Skin of body (tissue), 2 donors: ENCODE measurements around the gene MYOCD. TPM values are rescaled to one million over a fixed set of nuclear protein-coding genes. Genes with fewer than 3 reads are reported as not detected.
"Not testable (repeated sequence)": the region's sequence is repeated elsewhere in the genome, so short reads cannot be mapped to it uniquely, and the experiment has no call there.

Experiments
- DNase-seq: peaks from one replicate; lab custom pipeline; 2025; lab: John Stamatoyannopoulos, UW
- total RNA-seq: library from RNA; depleted of rRNA; stranded (reverse); fragments of >200 nt; gene quantifications from one replicate; pipeline ENCODE4 v1.2.3, GENCODE V29; 2014

MYOCD gene
- 1.9 TPM for total RNA-seq

DNA sequence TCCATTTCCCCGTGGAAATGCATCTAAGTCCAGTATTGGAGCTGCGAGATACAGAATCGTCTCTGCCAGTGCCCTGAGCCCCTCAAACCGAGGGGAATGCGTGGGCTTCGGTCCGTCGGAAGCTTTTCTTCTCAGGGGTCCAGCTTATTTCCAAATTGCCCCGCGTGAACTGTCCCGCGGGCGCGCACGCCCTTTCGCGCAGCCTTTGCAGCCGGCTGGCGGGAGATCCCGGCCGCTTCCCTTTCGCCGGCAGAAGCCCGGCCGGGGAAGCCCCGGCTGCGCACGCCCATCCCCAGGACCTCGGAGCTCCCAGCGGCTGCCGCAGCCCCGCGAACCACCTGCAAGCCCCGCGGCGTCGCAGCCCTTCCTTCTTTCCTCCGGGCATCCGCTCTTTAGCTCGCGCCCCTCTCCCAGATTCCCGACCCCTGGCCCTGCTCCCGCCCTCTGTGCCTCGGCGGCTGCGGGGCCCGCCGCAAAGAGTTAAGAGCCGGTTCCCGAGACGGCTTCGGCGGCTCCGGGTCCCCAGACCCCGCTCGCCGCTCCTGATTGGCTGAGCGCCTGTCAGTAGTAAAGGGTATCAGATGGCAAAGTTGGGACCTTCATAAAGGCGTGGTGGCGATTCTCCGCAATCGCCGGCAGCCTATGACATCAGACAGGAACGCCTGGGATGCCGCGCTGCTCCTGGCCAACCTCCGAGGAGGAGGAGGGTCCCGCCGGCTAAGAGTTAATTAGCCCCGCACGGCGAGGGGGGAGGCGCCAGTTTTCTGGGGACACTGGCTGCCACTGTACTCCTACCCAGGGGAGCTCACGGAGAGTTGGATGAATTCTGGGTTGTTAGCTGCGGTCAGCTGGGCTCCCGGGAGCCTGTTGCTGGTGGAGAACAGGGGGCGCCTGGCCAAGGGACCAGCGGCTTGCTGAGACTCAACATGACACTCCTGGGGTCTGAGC is at the start of gene MYOCD:
Gene MYOCD (plus strand): TSS at position 628 of the 948 bp plus-strand sequence. CDS start 299 bp downstream, at position 927.
- no peak for DNase-seq

DNA sequence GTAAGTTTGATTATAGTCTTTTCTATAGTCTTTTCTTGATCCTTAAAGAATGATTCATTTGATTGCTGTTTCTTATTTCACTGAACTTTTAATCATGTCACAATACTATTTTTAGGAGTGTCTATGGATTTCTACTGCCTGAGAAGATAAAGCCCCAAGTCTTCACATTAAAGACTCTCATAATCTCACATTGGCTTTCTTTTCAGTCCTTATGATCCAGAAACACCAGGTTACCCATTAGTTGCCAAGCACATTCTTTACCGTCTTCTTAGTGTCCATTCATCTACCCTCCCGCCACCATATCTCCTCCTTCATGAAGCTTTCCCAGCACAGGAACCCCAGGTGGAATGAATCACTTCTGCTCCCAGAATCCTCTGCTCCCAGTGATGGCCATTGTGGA is 49.5 kb upstream of the MYOCD start:
- DNase-seq, result no peak

DNA sequence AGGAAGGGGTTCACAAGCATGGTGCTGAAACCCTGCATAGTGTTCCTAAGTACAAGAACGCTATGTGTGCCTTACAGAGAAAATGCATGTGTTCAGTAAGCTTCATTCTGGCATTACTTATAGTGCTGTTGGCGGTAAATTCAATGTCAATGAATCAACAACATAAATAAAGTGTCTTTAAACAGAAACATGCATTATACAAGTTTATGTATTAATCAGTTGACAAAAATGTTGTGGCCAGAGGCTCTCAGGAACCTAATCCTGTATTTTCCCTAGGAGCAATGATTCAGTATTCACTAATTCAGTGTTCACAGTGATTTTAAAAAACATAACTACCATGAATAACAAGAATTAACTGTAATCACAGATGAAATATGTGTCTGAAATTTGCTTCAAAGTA is 47.1 kb upstream of the MYOCD start:
- no peak for DNase-seq

- DNase-seq, result no peak
Observed at GRCh38 chr17:12619459-12620199, 46.1 kb upstream of the MYOCD start.

GRCh38 chr17:12620200-12620720 is 45.4 kb upstream of the MYOCD start:
- DNase-seq, result no peak

GRCh38 chr17:12622726-12623125 is 43.0 kb upstream of the MYOCD start:
- no peak for DNase-seq

GRCh38 chr17:12623220-12623848 is 42.4 kb upstream of the MYOCD start:
- no peak for DNase-seq

- no peak for DNase-seq
Observed at GRCh38 chr17:12624211-12624610, 41.5 kb upstream of the MYOCD start.

DNA sequence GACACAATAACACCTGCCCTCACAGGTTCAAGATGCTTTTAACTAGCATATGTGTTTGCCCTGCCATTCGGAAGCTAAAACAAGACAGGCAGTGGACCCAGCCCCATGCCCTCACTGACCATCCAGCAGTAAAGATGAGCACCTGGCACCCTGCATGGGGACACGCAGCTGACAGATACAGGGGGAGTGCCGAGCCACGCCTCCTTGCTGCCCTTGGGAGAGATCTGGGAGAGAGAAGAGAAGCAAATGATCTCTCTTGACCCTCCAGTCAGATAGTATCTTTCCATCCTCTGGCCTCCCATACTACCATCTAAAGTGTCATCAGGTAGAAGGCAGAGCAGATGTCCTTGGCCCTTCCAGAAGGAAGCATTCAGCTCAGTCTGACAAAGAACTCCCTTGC is 40.6 kb upstream of the MYOCD start:
- no peak for DNase-seq

GRCh38 chr17:12627177-12627629 is 38.5 kb upstream of the MYOCD start:
- DNase-seq, result no peak

DNA sequence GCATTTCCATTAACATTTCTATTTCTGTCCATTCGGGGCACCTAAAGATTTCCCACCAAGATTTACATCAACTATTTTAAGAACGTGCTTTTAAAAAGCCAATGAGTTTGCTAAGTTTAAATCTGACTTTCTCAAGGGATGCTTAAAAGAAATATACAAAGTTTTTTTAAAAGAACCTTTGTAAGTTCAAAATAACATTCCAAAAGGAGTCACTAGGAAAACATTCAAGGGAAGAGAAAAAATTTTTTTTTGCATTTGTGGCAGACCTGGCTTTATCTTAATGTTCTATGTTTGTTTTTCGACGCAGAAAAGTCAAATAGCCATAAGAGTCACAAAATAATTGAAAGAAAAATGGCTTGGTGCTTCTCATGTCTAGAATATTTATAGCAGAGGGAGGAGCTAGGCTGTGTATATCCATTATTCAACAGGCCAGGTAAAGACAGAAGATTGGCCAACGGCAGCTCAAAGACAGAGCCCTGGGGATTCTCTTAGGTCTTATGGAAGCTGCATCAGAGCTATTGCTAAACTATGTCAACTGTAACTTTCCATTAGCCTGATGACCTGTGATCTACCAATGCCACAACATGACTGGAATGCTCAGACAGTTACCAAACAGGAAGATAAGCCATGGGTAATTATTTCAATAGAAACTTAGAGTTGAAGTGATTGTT is 37.8 kb upstream of the MYOCD start:
- no peak for DNase-seq

- no peak for DNase-seq
Observed at GRCh38 chr17:12631076-12631475, 34.6 kb upstream of the MYOCD start.

DNA sequence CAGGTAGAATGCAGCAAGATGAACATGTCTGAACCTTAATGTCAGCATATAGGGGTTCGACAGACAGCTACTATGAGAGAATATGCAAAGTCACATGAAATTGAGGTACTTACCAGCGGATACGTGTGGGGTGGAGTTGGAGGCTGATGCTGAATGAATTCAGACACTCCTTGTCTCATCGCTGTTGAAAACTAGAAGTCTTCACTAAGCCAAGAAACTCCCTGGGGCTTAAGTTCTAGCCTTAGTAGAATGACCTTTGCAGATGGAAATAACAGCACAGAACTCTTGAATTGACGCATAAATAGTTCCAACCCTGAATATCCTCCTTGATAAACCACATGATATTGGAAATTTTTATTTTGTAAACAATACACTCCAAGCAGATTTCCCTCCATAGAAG is 32.9 kb upstream of the MYOCD start:
- DNase-seq, result no peak

- no peak for DNase-seq
Observed at GRCh38 chr17:12634789-12635414, 30.8 kb upstream of the MYOCD start.

GRCh38 chr17:12635996-12636395 is 29.7 kb upstream of the MYOCD start:
- DNase-seq, result not testable (repeated sequence)

DNA sequence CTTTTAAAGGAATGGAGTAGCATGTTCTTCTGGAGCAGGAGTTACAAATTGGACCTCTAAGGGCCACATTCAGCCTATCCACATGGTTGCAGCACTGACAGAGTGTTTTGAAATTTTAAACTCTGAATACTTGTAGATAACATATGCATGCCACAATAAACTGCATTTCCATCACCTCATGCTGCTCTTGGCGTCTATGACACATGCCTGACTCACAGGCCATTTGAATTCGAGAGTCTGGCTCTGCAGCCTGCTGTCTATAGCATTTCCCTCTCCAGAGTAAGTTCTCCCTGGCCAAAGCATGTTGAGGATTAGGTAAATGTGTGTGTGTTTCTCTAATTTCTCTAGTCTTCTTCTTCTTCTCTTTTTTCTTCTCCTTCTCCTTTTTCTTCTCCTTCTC is 28.7 kb upstream of the MYOCD start:
- DNase-seq, result no peak

DNA sequence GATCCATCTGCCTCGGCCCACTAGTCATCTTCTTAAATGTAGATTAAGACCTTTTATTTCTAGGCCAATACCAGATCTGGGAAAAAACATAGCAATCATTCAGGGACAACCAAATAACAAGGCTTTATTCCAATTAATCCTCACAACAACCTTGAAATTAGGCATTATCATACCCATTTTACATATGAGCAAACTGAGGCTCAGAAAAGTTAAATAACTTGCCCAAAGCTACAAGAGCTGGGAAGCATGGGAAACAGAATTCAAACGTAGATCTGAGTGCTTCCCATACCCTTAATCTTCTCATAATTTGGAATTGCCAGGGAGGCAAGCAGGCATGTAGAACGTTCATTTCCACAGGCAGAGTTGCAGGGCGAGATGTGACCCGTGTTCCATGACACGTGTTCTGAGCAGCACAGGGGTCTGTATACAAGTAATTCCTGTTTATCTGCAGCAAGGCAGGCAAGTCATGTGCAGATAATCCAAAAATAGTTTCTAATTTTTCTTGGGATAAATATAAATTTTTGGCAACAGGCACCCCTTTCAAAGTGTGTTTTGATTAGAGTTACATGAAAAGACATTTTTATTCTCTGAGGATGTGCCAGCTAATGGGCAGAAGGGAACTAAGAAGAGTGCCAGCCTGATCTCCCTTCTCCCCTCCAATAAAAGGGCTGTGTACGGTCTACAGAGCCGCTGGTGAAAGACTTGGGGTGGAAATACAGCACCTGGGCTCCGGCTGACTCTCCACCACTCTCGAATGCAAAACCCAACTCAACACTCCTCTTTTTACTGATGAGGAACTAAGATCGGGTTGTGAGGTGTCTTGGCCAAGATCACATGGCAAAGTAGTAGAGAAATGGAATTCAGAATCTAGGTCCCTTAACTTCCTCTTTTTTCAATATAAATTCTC is 27.7 kb upstream of the MYOCD start:
- no peak for DNase-seq

DNA sequence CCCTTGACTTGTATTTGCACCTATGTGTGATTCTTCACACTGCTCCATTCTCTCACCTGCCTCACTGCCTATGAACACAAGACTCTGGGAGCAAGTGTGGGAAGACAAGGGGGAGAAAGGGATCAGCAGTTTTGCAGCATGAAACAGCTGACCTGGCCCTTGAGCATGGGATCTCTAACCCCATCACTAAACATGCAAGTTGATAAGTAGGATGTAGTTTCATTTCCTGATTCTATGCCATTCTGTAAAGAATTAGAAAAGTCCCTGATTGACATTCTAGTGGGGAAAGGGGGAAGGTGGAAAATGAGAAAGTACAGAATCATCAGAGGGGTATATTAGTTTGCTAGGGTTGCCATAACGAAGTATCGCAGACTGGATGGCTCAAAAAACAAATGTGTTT is 25.3 kb upstream of the MYOCD start:
- DNase-seq, result no peak

DNA sequence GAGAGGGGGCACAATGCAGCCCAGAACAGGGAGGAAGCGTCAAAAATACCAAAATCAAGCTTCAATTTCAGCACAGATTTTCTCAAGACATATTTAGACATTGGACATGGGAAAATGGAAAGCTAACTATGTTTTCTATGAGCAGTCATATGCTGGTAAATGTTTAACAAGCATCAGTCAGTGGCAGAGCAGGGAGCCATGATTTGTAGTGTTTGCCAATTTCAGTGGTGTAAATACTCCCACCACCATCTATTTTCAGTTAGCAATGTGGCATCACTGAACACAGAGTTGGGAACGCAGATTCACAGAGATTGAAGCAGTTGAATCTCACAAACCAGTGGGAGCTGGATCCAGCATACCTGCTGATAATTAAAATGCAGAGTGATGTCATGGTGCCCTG is 24.6 kb upstream of the MYOCD start:
- DNase-seq, result no peak

DNA sequence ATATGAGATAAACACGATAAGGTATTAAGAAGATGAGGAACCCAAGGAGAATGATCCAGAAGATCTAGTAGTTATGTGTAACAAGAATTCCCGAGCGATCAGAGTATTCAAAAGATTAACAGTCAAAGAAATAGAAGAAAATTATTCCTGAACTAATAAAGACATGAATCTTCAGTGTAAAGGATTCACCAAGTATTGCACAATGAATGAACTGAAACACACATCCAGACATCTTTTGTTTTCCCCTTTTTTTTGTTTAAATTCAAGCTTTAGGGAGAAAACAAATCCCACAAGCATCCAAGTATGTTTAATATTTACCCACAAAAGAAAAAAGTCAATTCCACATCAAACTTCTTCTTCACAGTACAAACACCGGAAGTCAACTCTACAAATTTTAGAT is 23.7 kb upstream of the MYOCD start:
- no peak for DNase-seq
